Kidney epithelial cell (primary cell): ENCODE data around the gene ZNF565. TPM values are rescaled to one million over a fixed set of nuclear protein-coding genes. Genes with fewer than 3 reads are reported as not detected.

Experiments used
- DNase-seq: peaks from one replicate; pipeline ENCODE4 v3.0.0-alpha.2; 2010; ENCODE audit warnings: low read depth
- H3K27me3 ChIP-seq: 2 replicates; pipeline ENCODE4 v1.6.0; 2011; ENCODE audit warnings: low read length; ENCODE audit not compliant: control insufficient read depth, insufficient read depth
- H3K36me3 ChIP-seq: 2 replicates; pipeline ENCODE4 v1.5.1; 2011; ENCODE audit warnings: low read length; ENCODE audit not compliant: control insufficient read depth, insufficient read depth
- H3K4me3 ChIP-seq: 2 replicates; pipeline ENCODE4 v1.5.1; 2011; ENCODE audit warnings: low read depth, mild to moderate bottlenecking, control low read depth, low read length
- CTCF ChIP-seq: IDR thresholded peaks from 2 replicates; pipeline ENCODE4 v1.5.1; 2011; ENCODE audit warnings: mild to moderate bottlenecking, moderate library complexity, low read length, control low read depth, inconsistent platforms; ENCODE audit not compliant: insufficient read depth, poor library complexity, severe bottlenecking
- total RNA-seq: library from RNA; depleted of rRNA; stranded (reverse); fragments of >200 nt; gene quantifications from 2 replicates; pipeline ENCODE4 v1.2.3, GENCODE V29; 2015

The ZNF565 gene
- total RNA-seq, 1 donor from 2014 or later = 2.2 TPM

GRCh38 chr19:36256064-36256463 lies 41.6 kb upstream of the ZNF565 start:
- DNase-seq = no peak
- Histone ChIP-seq H3K27me3 (no peaks in the 10 kb centered on the region), H3K36me3 (no peaks in the 10 kb centered on the region), H3K4me3 (no peak overlapping the region)
- no peak for TF ChIP-seq CTCF

- no peak for DNase-seq
- Histone ChIP-seq H3K36me3 (no peaks in the 10 kb centered on the region), H3K27me3 (no peaks in the 10 kb centered on the region), H3K4me3 (no peak overlapping the region)
- TF ChIP-seq CTCF = no peak
Measured at GRCh38 chr19:36255316-36255715, 40.9 kb upstream of the ZNF565 start.

GRCh38 chr19:36254848-36255247 lies 40.4 kb upstream of the ZNF565 start:
- DNase-seq = no peak
- Histone ChIP-seq H3K36me3 (no peaks in the 10 kb centered on the region), H3K27me3 (no peaks in the 10 kb centered on the region), H3K4me3 (no peak overlapping the region)
- no peak for TF ChIP-seq CTCF

GRCh38 chr19:36252047-36252446 lies 37.6 kb upstream of the ZNF565 start:
- no peak for DNase-seq
- Histone ChIP-seq H3K27me3 (no peaks in the 10 kb centered on the region), H3K36me3 (no peaks in the 10 kb centered on the region), H3K4me3 (no peak overlapping the region)
- no peak for TF ChIP-seq CTCF

GRCh38 chr19:36246006-36246481 lies 31.6 kb upstream of the ZNF565 start:
- peaks cover 14% of the 10 kb centered on the region for H3K27me3 ChIP-seq
- H3K4me3 ChIP-seq = no peak overlapping the region
- no peak for DNase-seq
- H3K36me3 ChIP-seq = no peaks in the 10 kb centered on the region
- TF ChIP-seq CTCF = no peak

GRCh38 chr19:36245210-36246005 lies 30.9 kb upstream of the ZNF565 start:
- Histone ChIP-seq H3K4me3 (no peak overlapping the region), H3K36me3 (no peaks in the 10 kb centered on the region), H3K27me3 (peaks cover 14% of the 10 kb centered on the region)
- no peak for DNase-seq
- no peak for TF ChIP-seq CTCF
